Gastroesophageal sphincter (tissue), 4 donors: ENCODE results near the gene EBF4. TPM values are rescaled to one million over a fixed set of nuclear protein-coding genes. Genes with fewer than 3 reads are reported as not detected.
"Not testable (repeated sequence)": the region's sequence is repeated elsewhere in the genome, so short reads cannot be mapped to it uniquely, and the experiment has no call there.

Experiments used
- ATAC-seq: fragments of 150-250 bp; one replicate; pipeline ENCODE4 v1.9.1; 2016; ENCODE audit warnings: mild to moderate bottlenecking, moderate library complexity
- H3K27ac ChIP-seq, 4 donors: fragments of 200-600 bp; sonication (generic) in 3 of 4; 1 replicate in 3 of 4; 2 replicates in 1 of 4; pipeline ENCODE4 v1.5.1; 2016 to 2019
- H3K27me3 ChIP-seq: fragments of 200-600 bp; sonication (generic); one replicate; pipeline ENCODE4 v1.5.1; 2019
- H3K36me3 ChIP-seq, 2 donors: fragments of 200-600 bp; sonication (generic); one replicate each; pipeline ENCODE4 v1.5.1; 2019; ENCODE audit warnings: control low read depth in 1 of 2
- H3K4me1 ChIP-seq, 3 donors: fragments of 200-600 bp; sonication (generic); 1 replicate in 2 of 3; 2 replicates in 1 of 3; pipeline ENCODE4 v1.5.1; 2016 to 2019; ENCODE audit warnings: control low read depth in 2 of 3
- H3K4me3 ChIP-seq, 2 donors: fragments of 200-600 bp; sonication (generic); one replicate each; pipeline ENCODE4 v1.5.1; 2019; ENCODE audit warnings: mild to moderate bottlenecking in 1 of 2, moderate library complexity in 1 of 2
- H3K9me3 ChIP-seq, 3 donors: fragments of 200-600 bp; sonication (generic); one replicate each; pipeline ENCODE4 v1.5.1; 2017 to 2019; ENCODE audit warnings: control low read depth in 2 of 3
- CTCF ChIP-seq, 4 experiments: fragments of 200-600 bp in 2 of 4; fragments of 450-650 bp in 2 of 4; sonication (generic) in 1 of 4; IDR thresholded peaks; one replicate each; pipeline ENCODE4 v1.5.1; 2017 to 2019; ENCODE audit warnings: antibody characterized with exemption in 4 of 4, mild to moderate bottlenecking in 2 of 4, moderate library complexity in 2 of 4
- EP300 ChIP-seq: sonication (generic); formaldehyde crosslinking; IDR thresholded peaks from one replicate; pipeline ENCODE4 v1.6.1; 2017; ENCODE audit warnings: antibody characterized with exemption, mild to moderate bottlenecking
- POLR2A ChIP-seq, 2 donors: fragments of 450-650 bp; IDR thresholded peaks; one replicate each; pipeline ENCODE4 v1.6.1; 2017; ENCODE audit warnings: antibody characterized with exemption in 2 of 2, mild to moderate bottlenecking in 2 of 2, moderate library complexity in 1 of 2
- POLR2AphosphoS5 ChIP-seq: sonication (generic); formaldehyde crosslinking; IDR thresholded peaks from one replicate; pipeline ENCODE4 v1.6.1; 2017; ENCODE audit warnings: antibody characterized with exemption
- WGBS, 2 donors: methylation state at CpG; one replicate each; pipeline ENCODE4 v1.1.5; 2018; ENCODE audit warnings: low coverage in 1 of 2; 5-methylcytosine and 5-hydroxymethylcytosine counted together
- total RNA-seq, 4 donors: library from RNA; depleted of rRNA; stranded (reverse); fragments of >200 nt; gene quantifications; one replicate each; pipeline ENCODE4 v1.1.0, GENCODE V29; 2016

EBF4 gene
- total RNA-seq, 4 donors from 2014 or later, result 14.5 to 36.6 (median 19.6) TPM

GRCh38 chr20:2804041-2804828 is 111.7 kb downstream of the EBF4 start:
- no peak overlapping the region for H3K4me3 ChIP-seq
- 34 to 36% methylated on average over 12 to 13 of the region's 16 CpGs for WGBS, 2 donors
- no peaks in the 10 kb centered on the region for H3K9me3 ChIP-seq
- H3K4me1 ChIP-seq, result peaks cover 0 to 36% (median 7%) of the 10 kb centered on the region in 3 donors
- no peak overlapping the region for H3K27ac ChIP-seq
- no peak for ATAC-seq
- H3K36me3 ChIP-seq, result no peaks in the 10 kb centered on the region
- H3K27me3 ChIP-seq, result peaks cover 100% of the 10 kb centered on the region
- TF ChIP-seq CTCF (IDR thresholded peaks at IDR 0.05) (no peak), POLR2AphosphoS5 (no peak), POLR2A (IDR thresholded peaks at IDR 0.05) (no peak), EP300 (no peak)

- H3K4me1 ChIP-seq, result peaks cover 0 to 27% (median 5%) of the 10 kb centered on the region in 3 donors
- H3K9me3 ChIP-seq, result no peaks in the 10 kb centered on the region
- H3K36me3 ChIP-seq, result no peaks in the 10 kb centered on the region
- ATAC-seq, result no peak
- H3K4me3 ChIP-seq, result no peak overlapping the region
- H3K27ac ChIP-seq, result no peak overlapping the region
- TF ChIP-seq EP300 (no peak), POLR2A (IDR thresholded peaks at IDR 0.05) (no peak), POLR2AphosphoS5 (no peak)
- 3 to 12% methylated on average over 3 to 12 of the region's 49 CpGs for WGBS, 2 donors
- H3K27me3 ChIP-seq, result peaks cover 100% of the 10 kb centered on the region
Observed at GRCh38 chr20:2804852-2805688, 112.5 kb downstream of the EBF4 start.

- no peak overlapping the region for H3K4me3 ChIP-seq
- TF ChIP-seq EP300 (no peak), CTCF (IDR thresholded peaks at IDR 0.05) (no peak), POLR2A (IDR thresholded peaks at IDR 0.05) (no peak), POLR2AphosphoS5 (no peak)
- no peaks in the 10 kb centered on the region for H3K9me3 ChIP-seq
- peaks cover 0 to 20% (median 0%) of the 10 kb centered on the region in 3 donors for H3K4me1 ChIP-seq
- no peak overlapping the region for H3K27ac ChIP-seq
- peaks cover 100% of the 10 kb centered on the region for H3K27me3 ChIP-seq
- no peaks in the 10 kb centered on the region for H3K36me3 ChIP-seq
- 26% methylated on average over 5 of the region's 22 CpGs; no CpG with 5 or more reads in 1 of the 2 donors for WGBS, 2 donors
- no peak for ATAC-seq
Observed at GRCh38 chr20:2805689-2806350, 113.2 kb downstream of the EBF4 start.

GRCh38 chr20:2806351-2806701 is 113.7 kb downstream of the EBF4 start:
- ATAC-seq, result no peak
- Histone ChIP-seq H3K36me3 (no peaks in the 10 kb centered on the region), H3K27ac (no peak overlapping the region), H3K4me1 (peaks cover 0 to 15% (median 0%) of the 10 kb centered on the region in 3 donors), H3K4me3 (no peak overlapping the region), H3K27me3 (peaks cover 100% of the 10 kb centered on the region), H3K9me3 (peaks cover 0 to 2% (median 0%) of the 10 kb centered on the region in 3 donors)
- WGBS, 2 donors, result 46% methylated on average over 4 of the region's 4 CpGs
- TF ChIP-seq POLR2AphosphoS5, result no peak
- TF ChIP-seq EP300, result no peak
- TF ChIP-seq CTCF (IDR thresholded peaks at IDR 0.05), result no peak
- no peak for TF ChIP-seq POLR2A (IDR thresholded peaks at IDR 0.05)

- no peak for TF ChIP-seq POLR2A (IDR thresholded peaks at IDR 0.05)
- TF ChIP-seq CTCF (IDR thresholded peaks at IDR 0.05), result no peak
- no peak for TF ChIP-seq EP300
- no peak for TF ChIP-seq POLR2AphosphoS5
- ATAC-seq, result no peak
- Histone ChIP-seq H3K27ac (no peak overlapping the region), H3K4me3 (no peak overlapping the region), H3K9me3 (peaks cover 0 to 9% (median 0%) of the 10 kb centered on the region in 3 donors), H3K27me3 (peaks cover 100% of the 10 kb centered on the region), H3K4me1 (peaks cover 0 to 14% (median 0%) of the 10 kb centered on the region in 3 donors), H3K36me3 (no peaks in the 10 kb centered on the region)
- WGBS, 2 donors, result 60 to 80% methylated on average over 1 of the region's 4 CpGs
Observed at GRCh38 chr20:2807019-2807418, 114.4 kb downstream of the EBF4 start.

- peaks cover 100% of the 10 kb centered on the region for H3K27me3 ChIP-seq
- 71 to 73% methylated on average over 2 to 5 of the region's 9 CpGs for WGBS, 2 donors
Observed at GRCh38 chr20:2807929-2808328, 115.3 kb downstream of the EBF4 start.

More at GRCh38 chr20:2807929-2808328, 115.3 kb downstream of the EBF4 start:
- Histone ChIP-seq H3K4me1 (peaks cover 0 to 14% (median 0%) of the 10 kb centered on the region in 3 donors), H3K9me3 (peaks cover 0 to 17% (median 0%) of the 10 kb centered on the region in 3 donors)
- H3K4me3 ChIP-seq, H3K36me3 ChIP-seq, ATAC-seq, H3K27ac ChIP-seq: not testable (repeated sequence)
